Natural killer cell (primary cell): Measurements from ENCODE around the gene RELN. TPM values are rescaled to one million over a fixed set of nuclear protein-coding genes. Genes with fewer than 3 reads are reported as not detected.
"Not testable (repeated sequence)": the region's sequence is repeated elsewhere in the genome, so short reads cannot be mapped to it uniquely, and the experiment has no call there.

ENCODE experiments used
- ATAC-seq, 3 donors: fragments of 150-1000 bp in 2 of 3; fragments of 200-7000 bp in 1 of 3; cut with Tn5 transposase; 1 replicate in 1 of 3; 2 replicates in 2 of 3; pipeline ENCODE4 v1.10.0; 2021; ENCODE audit warnings: mild to moderate bottlenecking in 2 of 3, moderate library complexity in 2 of 3
- DNase-seq, 2 donors: peaks; one replicate each; pipeline versions ENCODE4 v3.0.0 to v3.0.0-alpha.2; 2013 to 2021; ENCODE audit warnings: mixed read lengths in 1 of 2
- H3K27ac ChIP-seq: one replicate; pipeline ENCODE4 v1.5.1; 2013; ENCODE audit warnings: mild to moderate bottlenecking, low read length
- H3K27me3 ChIP-seq: one replicate; pipeline ENCODE4 v1.6.1; 2013; ENCODE audit warnings: low read length; ENCODE audit not compliant: control insufficient read depth, insufficient read depth
- H3K36me3 ChIP-seq: one replicate; pipeline ENCODE4 v1.6.1; 2013; ENCODE audit warnings: low read length; ENCODE audit not compliant: control insufficient read depth, insufficient read depth
- H3K4me1 ChIP-seq: one replicate; pipeline ENCODE4 v1.6.1; 2013; ENCODE audit warnings: low read length; ENCODE audit not compliant: control insufficient read depth, insufficient read depth
- H3K4me3 ChIP-seq: one replicate; pipeline ENCODE4 v1.5.1; 2013; ENCODE audit warnings: low read length
- H3K9me3 ChIP-seq: one replicate; pipeline ENCODE4 v1.6.1; 2013; ENCODE audit warnings: low read length; ENCODE audit not compliant: control insufficient read depth, insufficient read depth
- H3K27ac Mint-ChIP-seq, 2 donors: one replicate each; pipeline ENCODE4 v1.8.0; 2022; ENCODE audit warnings: mild to moderate bottlenecking in 2 of 2, mixed read lengths in 2 of 2, moderate library complexity in 1 of 2
- H3K27me3 Mint-ChIP-seq, 2 donors: one replicate each; pipeline ENCODE4 v1.8.0; 2022; ENCODE audit warnings: low read depth in 2 of 2, mixed read lengths in 2 of 2
- H3K36me3 Mint-ChIP-seq: one replicate; pipeline ENCODE4 v1.8.0; 2022; ENCODE audit warnings: mixed read lengths
- H3K4me1 Mint-ChIP-seq, 2 donors: one replicate each; pipeline ENCODE4 v1.8.0; 2022; ENCODE audit warnings: mixed read lengths in 2 of 2
- H3K4me3 Mint-ChIP-seq: one replicate; pipeline ENCODE4 v1.8.0; 2022; ENCODE audit warnings: mild to moderate bottlenecking, moderate library complexity, mixed read lengths
- H3K9me3 Mint-ChIP-seq, 2 donors: one replicate each; pipeline ENCODE4 v1.8.0; 2022; ENCODE audit warnings: mixed read lengths in 2 of 2
- WGBS: methylation state at CpG from one replicate; pipeline ENCODE4 v1.1.7; 2013; ENCODE audit warnings: missing lambda C conversion rate; ENCODE audit not compliant: insufficient coverage; 5-methylcytosine and 5-hydroxymethylcytosine counted together
- intact Hi-C: fragments of 100-400 bp; cut with micrococcal nuclease; formaldehyde crosslinking; loops from one replicate; pipeline ENCODE4 v1.14.2; 2022
- total RNA-seq, 4 donors: library from RNA; stranded (reverse); fragments of 120-200 nt in 1 of 4; gene quantifications; one replicate each; pipeline versions ENCODE4 v1.2.3 to v1.2.4, GENCODE V29; 2013 to 2022
- TF ChIP-seq, protein P1 (sequence below): fragments of 200-600 bp; IDR thresholded peaks from one replicate; pipeline ENCODE4 v1.8.0; 2022; ENCODE audit warnings: antibody characterized with exemption

RELN gene
- total RNA-seq, 3 donors from 2014 or later (not counting 1 experiment from before 2014, with no cell fraction given): not detected

DNA sequence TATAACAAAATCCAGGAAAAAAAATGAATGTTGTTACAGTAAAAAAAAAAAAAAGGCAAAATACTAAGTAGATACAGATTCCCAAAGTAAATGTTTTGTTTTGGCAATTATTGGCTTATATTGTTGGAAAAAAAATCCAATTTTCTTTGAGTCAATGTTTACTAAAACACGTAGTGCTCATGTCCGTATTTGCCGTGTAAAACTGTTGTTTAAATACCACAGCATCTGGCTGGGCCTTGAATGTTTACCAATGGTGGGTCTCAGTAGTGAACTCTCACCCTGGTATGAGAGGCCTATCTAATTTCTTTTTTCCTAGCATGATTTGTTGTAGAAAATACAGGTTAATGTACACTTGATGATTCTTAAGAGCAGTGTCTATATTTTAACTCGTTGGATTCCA, 502.0 kb downstream of the RELN start:
- Histone ChIP-seq H3K36me3 (no peaks in the 10 kb centered on the region), H3K9me3 (no peaks in the 10 kb centered on the region), H3K4me1 (no peaks in the 10 kb centered on the region), H3K27ac (no peak overlapping the region), H3K4me3 (no peak overlapping the region), H3K27me3 (no peaks in the 10 kb centered on the region)
- Mint-ChIP-seq H3K4me3 (no peak overlapping the region), H3K27ac (no peak overlapping the region), H3K36me3 (no peaks in the 10 kb centered on the region), H3K27me3 (peaks cover 7 to 13% of the 10 kb centered on the region in 2 donors), H3K9me3 (no peaks in the 10 kb centered on the region), H3K4me1 (no peaks in the 10 kb centered on the region)
- intact Hi-C loops: no loop called here
- ATAC-seq (no peak), DNase-seq (no peak)
- TF ChIP-seq, protein P1, sequence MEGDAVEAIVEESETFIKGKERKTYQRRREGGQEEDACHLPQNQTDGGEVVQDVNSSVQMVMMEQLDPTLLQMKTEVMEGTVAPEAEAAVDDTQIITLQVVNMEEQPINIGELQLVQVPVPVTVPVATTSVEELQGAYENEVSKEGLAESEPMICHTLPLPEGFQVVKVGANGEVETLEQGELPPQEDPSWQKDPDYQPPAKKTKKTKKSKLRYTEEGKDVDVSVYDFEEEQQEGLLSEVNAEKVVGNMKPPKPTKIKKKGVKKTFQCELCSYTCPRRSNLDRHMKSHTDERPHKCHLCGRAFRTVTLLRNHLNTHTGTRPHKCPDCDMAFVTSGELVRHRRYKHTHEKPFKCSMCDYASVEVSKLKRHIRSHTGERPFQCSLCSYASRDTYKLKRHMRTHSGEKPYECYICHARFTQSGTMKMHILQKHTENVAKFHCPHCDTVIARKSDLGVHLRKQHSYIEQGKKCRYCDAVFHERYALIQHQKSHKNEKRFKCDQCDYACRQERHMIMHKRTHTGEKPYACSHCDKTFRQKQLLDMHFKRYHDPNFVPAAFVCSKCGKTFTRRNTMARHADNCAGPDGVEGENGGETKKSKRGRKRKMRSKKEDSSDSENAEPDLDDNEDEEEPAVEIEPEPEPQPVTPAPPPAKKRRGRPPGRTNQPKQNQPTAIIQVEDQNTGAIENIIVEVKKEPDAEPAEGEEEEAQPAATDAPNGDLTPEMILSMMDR: no peak
- WGBS: 97% methylated on average over 3 of the region's 4 CpGs

GRCh38 chr7:103486873-103487272, 502.6 kb downstream of the RELN start:
- ATAC-seq, intact Hi-C loops, H3K9me3 Mint-ChIP-seq, H3K4me1 Mint-ChIP-seq, H3K27ac ChIP-seq, H3K36me3 ChIP-seq, H3K4me3 Mint-ChIP-seq, H3K27ac Mint-ChIP-seq, H3K9me3 ChIP-seq, H3K4me3 ChIP-seq, H3K27me3 ChIP-seq, DNase-seq, H3K36me3 Mint-ChIP-seq, H3K4me1 ChIP-seq: not testable (repeated sequence)
- WGBS: 92% methylated on average over 3 of the region's 3 CpGs
- peaks cover 7 to 13% of the 10 kb centered on the region in 2 donors for H3K27me3 Mint-ChIP-seq

- Mint-ChIP-seq H3K27ac (no peak overlapping the region), H3K36me3 (no peaks in the 10 kb centered on the region), H3K9me3 (no peaks in the 10 kb centered on the region), H3K27me3 (peaks cover 7 to 10% of the 10 kb centered on the region in 2 donors), H3K4me3 (no peak overlapping the region), H3K4me1 (no peaks in the 10 kb centered on the region)
- intact Hi-C loops: no loop called here
- H3K4me1 ChIP-seq: no peaks in the 10 kb centered on the region
- TF ChIP-seq, protein P1: no peak
- H3K4me3 ChIP-seq: no peak overlapping the region
- DNase-seq (no peak), ATAC-seq (no peak)
- no peaks in the 10 kb centered on the region for H3K36me3 ChIP-seq
- 81% methylated on average over 2 of the region's 2 CpGs for WGBS
- no peaks in the 10 kb centered on the region for H3K9me3 ChIP-seq
- peaks cover 6% of the 10 kb centered on the region for H3K27me3 ChIP-seq
- H3K27ac ChIP-seq: no peak overlapping the region
Measured at GRCh38 chr7:103480771-103481170, 508.7 kb downstream of the RELN start.

- no peaks in the 10 kb centered on the region for H3K36me3 Mint-ChIP-seq
- no peak for DNase-seq
- H3K9me3 Mint-ChIP-seq: no peaks in the 10 kb centered on the region
- Histone ChIP-seq H3K36me3 (no peaks in the 10 kb centered on the region), H3K4me1 (no peaks in the 10 kb centered on the region), H3K27ac (no peak overlapping the region), H3K27me3 (peaks cover 7% of the 10 kb centered on the region), H3K9me3 (no peaks in the 10 kb centered on the region), H3K4me3 (no peak overlapping the region)
- no peak overlapping the region for H3K4me3 Mint-ChIP-seq
- no peak overlapping the region for H3K27ac Mint-ChIP-seq
- peaks cover 7 to 8% of the 10 kb centered on the region in 2 donors for H3K27me3 Mint-ChIP-seq
- ATAC-seq: no peak
- intact Hi-C loops: no loop called here
- WGBS: 56% methylated on average over 4 of the region's 5 CpGs
- no peaks in the 10 kb centered on the region for H3K4me1 Mint-ChIP-seq
- TF ChIP-seq, protein P1: no peak
Measured at GRCh38 chr7:103474956-103475355, 514.5 kb downstream of the RELN start.
